Thoracic aorta (tissue), 2 donors: ENCODE data around the gene SEPTIN1. TPM values are rescaled to one million over a fixed set of nuclear protein-coding genes. Genes with fewer than 3 reads are reported as not detected.

ENCODE experiments used
- ATAC-seq: fragments of 150-250 bp; one replicate; pipeline ENCODE4 v1.8.0; 2017; ENCODE audit warnings: low read depth; ENCODE audit not compliant: insufficient number of reproducible peaks, low FRiP score
- DNase-seq: peaks from one replicate; pipeline ENCODE4 v3.0.0-alpha.2; 2020; ENCODE audit warnings: low spot score
- H3K27ac ChIP-seq, 2 donors: fragments of 200-600 bp; sonication (generic); 1 replicate in 1 of 2; 2 replicates in 1 of 2; pipeline ENCODE4 v1.5.1; 2016; ENCODE audit warnings: mild to moderate bottlenecking in 2 of 2, moderate library complexity in 2 of 2
- H3K27me3 ChIP-seq: fragments of 200-600 bp; sonication (generic); replicated peaks from 2 replicates; pipeline ENCODE4 v1.6.0; 2016; ENCODE audit warnings: mild to moderate bottlenecking; ENCODE audit not compliant: insufficient read depth
- H3K36me3 ChIP-seq: fragments of 200-600 bp; sonication (generic); one replicate; pipeline ENCODE4 v1.5.1; 2016
- H3K4me1 ChIP-seq, 2 donors: fragments of 200-600 bp; sonication (generic); 1 replicate in 1 of 2; 2 replicates in 1 of 2; pipeline versions ENCODE4 v1.5.1 to v1.6.0; 2016; ENCODE audit warnings: low read depth in 2 of 2, mild to moderate bottlenecking in 1 of 2; ENCODE audit not compliant: control insufficient read depth in 1 of 2
- H3K4me3 ChIP-seq: fragments of 200-600 bp; sonication (generic); 2 replicates; pipeline ENCODE4 v1.5.1; 2016; ENCODE audit warnings: mild to moderate bottlenecking
- H3K9me3 ChIP-seq: fragments of 200-600 bp; sonication (generic); 2 replicates; pipeline ENCODE4 v1.5.1; 2016
- total RNA-seq, 2 donors: library from RNA; depleted of rRNA; stranded (reverse); fragments of >200 nt; gene quantifications; one replicate each; pipeline versions ENCODE4 v1.1.0 to v1.2.3, GENCODE V29; 2016
- TF ChIP-seq, protein P1 (sequence below): fragments of 200-600 bp; sonication (generic); IDR thresholded peaks from one replicate; pipeline ENCODE4 v1.5.1; 2019; ENCODE audit warnings: antibody characterized with exemption

Gene SEPTIN1
- total RNA-seq, 2 donors from 2014 or later, result 3.0 to 4.2 TPM

DNA sequence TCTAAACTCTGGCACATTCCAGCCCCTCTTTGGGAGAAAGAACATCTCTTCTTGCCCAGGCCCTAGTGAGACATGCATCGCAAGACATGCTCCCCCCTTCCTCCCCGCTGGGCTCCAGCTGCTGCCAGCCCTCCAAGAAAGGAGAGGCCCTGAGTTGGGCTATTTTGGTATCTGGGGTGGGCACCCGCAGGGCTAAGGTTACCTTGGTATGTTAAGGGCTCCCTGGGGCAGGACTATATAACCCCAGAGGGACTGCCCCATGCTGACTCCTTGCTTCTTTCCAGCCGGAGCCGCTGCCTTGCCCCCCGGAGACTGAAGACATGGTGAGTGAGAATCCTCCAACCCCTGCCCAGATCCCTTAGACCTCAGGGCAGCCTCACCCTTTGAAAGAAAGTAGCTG lies 7.8 kb downstream of the SEPTIN1 start, which contains the start of gene MYL11:
TSS of gene MYL11 (plus strand) at position 265 of the 400 bp plus-strand sequence. CDS start at position 321, 56 bp downstream.
- TF ChIP-seq, protein P1, sequence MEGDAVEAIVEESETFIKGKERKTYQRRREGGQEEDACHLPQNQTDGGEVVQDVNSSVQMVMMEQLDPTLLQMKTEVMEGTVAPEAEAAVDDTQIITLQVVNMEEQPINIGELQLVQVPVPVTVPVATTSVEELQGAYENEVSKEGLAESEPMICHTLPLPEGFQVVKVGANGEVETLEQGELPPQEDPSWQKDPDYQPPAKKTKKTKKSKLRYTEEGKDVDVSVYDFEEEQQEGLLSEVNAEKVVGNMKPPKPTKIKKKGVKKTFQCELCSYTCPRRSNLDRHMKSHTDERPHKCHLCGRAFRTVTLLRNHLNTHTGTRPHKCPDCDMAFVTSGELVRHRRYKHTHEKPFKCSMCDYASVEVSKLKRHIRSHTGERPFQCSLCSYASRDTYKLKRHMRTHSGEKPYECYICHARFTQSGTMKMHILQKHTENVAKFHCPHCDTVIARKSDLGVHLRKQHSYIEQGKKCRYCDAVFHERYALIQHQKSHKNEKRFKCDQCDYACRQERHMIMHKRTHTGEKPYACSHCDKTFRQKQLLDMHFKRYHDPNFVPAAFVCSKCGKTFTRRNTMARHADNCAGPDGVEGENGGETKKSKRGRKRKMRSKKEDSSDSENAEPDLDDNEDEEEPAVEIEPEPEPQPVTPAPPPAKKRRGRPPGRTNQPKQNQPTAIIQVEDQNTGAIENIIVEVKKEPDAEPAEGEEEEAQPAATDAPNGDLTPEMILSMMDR, result no peak
- Histone ChIP-seq H3K9me3 (no peaks in the 10 kb centered on the region), H3K4me3 (no peak within 1 kb of the TSS), H3K4me1 (peaks cover 7 to 20% of the 10 kb centered on the region in 2 donors), H3K27me3 (no peaks in the 10 kb centered on the region), H3K27ac (no peak within 1 kb of the TSS), H3K36me3 (no peaks in the 10 kb centered on the region)
- ATAC-seq, result no peak
- no peak for DNase-seq

DNA sequence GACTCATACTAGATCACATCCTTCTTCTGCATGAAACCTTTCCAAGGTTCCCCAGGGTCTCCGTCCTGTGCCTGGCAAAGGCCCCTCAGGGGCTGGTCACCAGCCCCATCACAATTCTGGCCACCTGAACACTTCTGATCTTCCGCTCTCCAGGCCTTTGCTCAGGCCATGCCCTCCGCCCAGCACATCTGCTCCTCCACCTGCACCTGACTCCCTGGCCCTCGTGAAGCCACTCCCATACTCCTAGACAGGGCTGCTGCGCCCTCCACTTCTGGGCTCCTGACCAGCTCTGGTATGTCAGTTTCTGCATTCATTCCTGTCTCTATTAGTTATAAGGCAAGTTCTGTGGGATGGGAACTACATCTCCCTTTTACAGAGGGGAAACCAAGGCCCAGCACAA lies 9.6 kb downstream of the SEPTIN1 start:
- H3K4me3 ChIP-seq, result no peak overlapping the region
- H3K9me3 ChIP-seq, result no peaks in the 10 kb centered on the region
- DNase-seq (no peak), ATAC-seq (no peak)
- peaks cover 15 to 21% of the 10 kb centered on the region in 2 donors for H3K4me1 ChIP-seq
- TF ChIP-seq, protein P1, result no peak
- H3K36me3 ChIP-seq, result no peaks in the 10 kb centered on the region
- H3K27ac ChIP-seq, result no peak overlapping the region
- no peaks in the 10 kb centered on the region for H3K27me3 ChIP-seq

GRCh38 chr16:30372038-30372712 lies 10.2 kb downstream of the SEPTIN1 start:
- Histone ChIP-seq H3K36me3 (no peaks in the 10 kb centered on the region), H3K9me3 (no peaks in the 10 kb centered on the region), H3K4me1 (peaks cover 18 to 24% of the 10 kb centered on the region in 2 donors), H3K4me3 (no peak overlapping the region), H3K27me3 (no peaks in the 10 kb centered on the region), H3K27ac (no peak overlapping the region)
- TF ChIP-seq, protein P1, result no peak
- ATAC-seq, result no peak
- DNase-seq, result no peak

DNA sequence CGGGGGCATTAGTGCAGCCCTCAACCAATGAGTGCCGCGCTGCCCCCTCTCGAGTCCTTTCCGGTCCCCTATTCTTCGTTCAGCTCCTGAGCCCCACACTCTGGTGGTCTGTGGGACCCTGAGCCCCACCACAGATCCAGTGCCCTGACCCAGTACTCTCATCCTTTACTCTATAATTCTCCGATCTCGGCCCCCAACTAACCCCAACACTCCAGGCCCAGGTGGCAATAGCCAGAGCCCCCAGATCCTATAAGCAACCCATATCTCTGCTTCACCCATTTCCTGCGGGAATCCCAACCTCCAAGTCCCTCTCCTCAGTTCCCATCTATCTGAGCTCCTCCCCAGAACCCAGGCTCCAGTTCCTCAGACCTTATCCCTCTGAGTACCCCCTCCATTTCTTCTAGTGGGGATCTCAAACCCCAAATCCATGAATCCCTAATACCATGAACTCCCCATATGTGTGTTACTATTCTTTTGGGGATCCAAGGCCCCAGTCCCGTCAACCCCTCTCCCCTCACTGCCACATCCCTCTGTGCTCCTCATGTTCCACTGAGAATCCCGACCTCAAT lies 11.0 kb downstream of the SEPTIN1 start:
- Histone ChIP-seq H3K36me3 (no peaks in the 10 kb centered on the region), H3K27me3 (no peaks in the 10 kb centered on the region), H3K27ac (peak overlapping the region; percentile 81 to 82), H3K4me1 (peaks cover 24 to 25% of the 10 kb centered on the region in 2 donors), H3K4me3 (peak overlapping the region; percentile 69), H3K9me3 (no peaks in the 10 kb centered on the region)
- TF ChIP-seq, protein P1, result no peak
- no peak for DNase-seq
- no peak for ATAC-seq

- no peaks in the 10 kb centered on the region for H3K36me3 ChIP-seq
- peaks cover 24 to 25% of the 10 kb centered on the region in 2 donors for H3K4me1 ChIP-seq
- H3K9me3 ChIP-seq, result no peaks in the 10 kb centered on the region
- peak within 1 kb of the TSS; percentile 81 to 82 for H3K27ac ChIP-seq
- no peaks in the 10 kb centered on the region for H3K27me3 ChIP-seq
- DNase-seq, result peak; percentile 97
- TF ChIP-seq, protein P1, result no peak
- ATAC-seq, result peak; percentile 92
- H3K4me3 ChIP-seq, result peak within 1 kb of the TSS; percentile 93
These were observed 11.7 kb downstream of the SEPTIN1 start, which contains the start of gene TBC1D10B for GRCh38 chr16:30370456-30371247. Gene TBC1D10B (minus strand): TSS chr16:30370494. CDS start chr16:30370183, 311 bp downstream.
